Measurements from ENCODE around the gene PPP2R5C.

DNA sequence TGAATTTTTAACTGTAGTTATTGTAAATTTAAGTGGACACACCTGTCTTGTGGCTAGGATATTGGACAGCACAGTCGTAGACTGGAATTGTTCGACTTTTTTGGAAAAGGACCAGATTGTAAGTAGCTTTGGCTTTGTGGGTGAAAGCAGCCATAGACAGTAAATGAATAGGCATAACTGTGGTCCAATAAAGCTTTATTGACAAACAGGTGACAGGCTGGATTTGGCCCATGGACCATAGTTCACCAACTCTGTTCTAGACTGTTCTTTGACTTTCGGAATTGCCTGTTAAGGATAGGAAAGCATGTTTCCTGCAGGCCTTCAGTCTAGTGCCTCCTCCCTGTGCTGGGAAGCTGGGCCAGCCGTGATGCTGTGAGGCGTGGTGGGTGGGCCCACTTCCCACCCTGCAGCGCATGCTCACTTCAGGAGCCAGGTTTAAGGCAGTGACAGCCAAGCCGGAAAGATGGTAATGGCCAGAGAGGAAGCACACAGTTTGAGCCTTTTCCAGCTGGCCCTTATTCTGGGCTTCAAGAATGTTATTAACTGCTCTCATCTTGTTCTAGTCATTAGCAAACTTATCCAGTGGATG lies 51.8 kb downstream of the PPP2R5C start:
- TF ChIP-seq, protein P1, sequence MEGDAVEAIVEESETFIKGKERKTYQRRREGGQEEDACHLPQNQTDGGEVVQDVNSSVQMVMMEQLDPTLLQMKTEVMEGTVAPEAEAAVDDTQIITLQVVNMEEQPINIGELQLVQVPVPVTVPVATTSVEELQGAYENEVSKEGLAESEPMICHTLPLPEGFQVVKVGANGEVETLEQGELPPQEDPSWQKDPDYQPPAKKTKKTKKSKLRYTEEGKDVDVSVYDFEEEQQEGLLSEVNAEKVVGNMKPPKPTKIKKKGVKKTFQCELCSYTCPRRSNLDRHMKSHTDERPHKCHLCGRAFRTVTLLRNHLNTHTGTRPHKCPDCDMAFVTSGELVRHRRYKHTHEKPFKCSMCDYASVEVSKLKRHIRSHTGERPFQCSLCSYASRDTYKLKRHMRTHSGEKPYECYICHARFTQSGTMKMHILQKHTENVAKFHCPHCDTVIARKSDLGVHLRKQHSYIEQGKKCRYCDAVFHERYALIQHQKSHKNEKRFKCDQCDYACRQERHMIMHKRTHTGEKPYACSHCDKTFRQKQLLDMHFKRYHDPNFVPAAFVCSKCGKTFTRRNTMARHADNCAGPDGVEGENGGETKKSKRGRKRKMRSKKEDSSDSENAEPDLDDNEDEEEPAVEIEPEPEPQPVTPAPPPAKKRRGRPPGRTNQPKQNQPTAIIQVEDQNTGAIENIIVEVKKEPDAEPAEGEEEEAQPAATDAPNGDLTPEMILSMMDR (IDR thresholded peaks at IDR 0.05; ENCODE audit: borderline replicate concordance, extremely low read depth, low read length, poor library complexity, severe bottlenecking) = no peak
- no peak for TF ChIP-seq EZH2 (IDR thresholded peaks at IDR 0.05; ENCODE audit: borderline replicate concordance, low read depth, low read length, severe bottlenecking)

Data from DND-41 (cell line).